Neural progenitor cell (in vitro differentiated cells): ENCODE results near the gene COG5.

Experiments used
- EZH2phosphoT487 ChIP-seq: fragments of 200-600 bp; sonication (generic); IDR thresholded peaks from 2 replicates; pipeline ENCODE4 v1.6.1; 2017; ENCODE audit warnings: antibody characterized with exemption
- TF ChIP-seq, protein P1 (sequence below): fragments of 200-600 bp; sonication (generic); IDR thresholded peaks from 2 replicates; pipeline ENCODE4 v1.5.1; 2017; ENCODE audit warnings: antibody characterized with exemption, mild to moderate bottlenecking

DNA sequence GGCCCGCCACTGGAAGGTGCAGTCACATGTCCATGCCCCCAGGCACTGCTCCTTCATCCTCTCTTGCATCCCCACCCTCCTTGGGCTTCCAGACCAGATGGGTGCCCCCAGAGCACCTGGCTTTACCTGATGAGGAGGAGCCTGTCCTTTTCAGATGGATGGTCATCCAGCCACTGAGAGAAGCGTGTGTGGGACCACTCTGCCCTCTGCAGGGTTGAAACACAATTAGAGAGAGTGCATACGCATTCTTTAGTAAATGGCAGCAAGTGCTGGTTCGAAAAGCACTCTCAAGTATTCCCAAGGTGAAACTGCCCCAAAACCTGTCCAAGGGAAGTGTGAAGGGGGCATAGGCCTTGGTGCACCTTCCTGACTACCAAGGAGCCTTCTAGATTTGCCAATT is 353.3 kb downstream of the COG5 start:
- no peak for TF ChIP-seq EZH2phosphoT487
- TF ChIP-seq, protein P1, sequence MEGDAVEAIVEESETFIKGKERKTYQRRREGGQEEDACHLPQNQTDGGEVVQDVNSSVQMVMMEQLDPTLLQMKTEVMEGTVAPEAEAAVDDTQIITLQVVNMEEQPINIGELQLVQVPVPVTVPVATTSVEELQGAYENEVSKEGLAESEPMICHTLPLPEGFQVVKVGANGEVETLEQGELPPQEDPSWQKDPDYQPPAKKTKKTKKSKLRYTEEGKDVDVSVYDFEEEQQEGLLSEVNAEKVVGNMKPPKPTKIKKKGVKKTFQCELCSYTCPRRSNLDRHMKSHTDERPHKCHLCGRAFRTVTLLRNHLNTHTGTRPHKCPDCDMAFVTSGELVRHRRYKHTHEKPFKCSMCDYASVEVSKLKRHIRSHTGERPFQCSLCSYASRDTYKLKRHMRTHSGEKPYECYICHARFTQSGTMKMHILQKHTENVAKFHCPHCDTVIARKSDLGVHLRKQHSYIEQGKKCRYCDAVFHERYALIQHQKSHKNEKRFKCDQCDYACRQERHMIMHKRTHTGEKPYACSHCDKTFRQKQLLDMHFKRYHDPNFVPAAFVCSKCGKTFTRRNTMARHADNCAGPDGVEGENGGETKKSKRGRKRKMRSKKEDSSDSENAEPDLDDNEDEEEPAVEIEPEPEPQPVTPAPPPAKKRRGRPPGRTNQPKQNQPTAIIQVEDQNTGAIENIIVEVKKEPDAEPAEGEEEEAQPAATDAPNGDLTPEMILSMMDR, result peak; percentile 10
